ENCODE data around the gene LUC7L. TPM values are rescaled to one million over a fixed set of nuclear protein-coding genes. Genes with fewer than 3 reads are reported as not detected.

Gene LUC7L
- total RNA-seq, 1 experiment from 2014 or later: 137 TPM

DNA sequence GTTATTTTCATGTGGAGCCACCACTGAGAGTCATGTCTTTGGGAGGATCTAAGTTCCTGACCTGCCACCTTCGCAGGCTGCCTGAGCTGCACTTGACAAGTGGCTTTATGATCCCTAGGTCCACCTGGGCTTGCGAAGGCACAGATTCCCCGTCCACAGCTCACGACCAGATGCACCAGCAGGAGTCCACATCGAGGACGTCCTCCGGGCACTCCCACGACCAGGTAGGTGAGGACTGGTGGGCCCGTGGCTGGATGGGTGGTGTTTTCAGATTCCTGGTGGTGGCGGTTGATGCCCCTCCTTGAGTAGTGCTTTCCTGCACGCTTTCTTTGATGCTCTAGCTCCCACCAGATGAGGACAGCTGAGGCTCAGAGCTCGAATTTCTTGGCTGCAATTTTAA is 20.2 kb upstream of the LUC7L start:
- no peak overlapping the region for H3K56ac ChIP-seq (ENCODE audit: insufficient read length, low read depth, low read length)

More for the DNA sequence above, 20.2 kb upstream of the LUC7L start:
- no CpG with 5 or more reads among the region's 12 CpGs for WGBS (ENCODE audit: extremely low coverage, insufficient read length, low lambda C conversion rate)
- Histone ChIP-seq H3K27ac (ENCODE audit: insufficient read length, low read depth, low read length) (no peak overlapping the region), H4K91ac (ENCODE audit: insufficient read length, low read depth, low read length) (no peak overlapping the region), H3K79me1 (ENCODE audit: insufficient read depth, low read depth, low read length, poor library complexity, severe bottlenecking) (no peaks in the 10 kb centered on the region), H3K4me1 (ENCODE audit: insufficient read depth, low read length) (no peaks in the 10 kb centered on the region), H3K18ac (ENCODE audit: insufficient read length, low read depth, low read length) (no peak overlapping the region), H3K14ac (ENCODE audit: insufficient read depth, low read length) (no peak overlapping the region), H3K4ac (ENCODE audit: low read depth, low read length) (no peak overlapping the region), H2BK15ac (ENCODE audit: low read depth, low read length) (no peak overlapping the region), H4K5ac (ENCODE audit: insufficient read length, low read depth, low read length) (no peak overlapping the region), H2BK5ac (ENCODE audit: insufficient read length, low read length) (no peak overlapping the region), H2AFZ (ENCODE audit: low read length) (no peak overlapping the region), H3K4me2 (ENCODE audit: insufficient read depth, insufficient read length, low read length) (no peak overlapping the region), H3K23ac (ENCODE audit: insufficient read length, low read depth, low read length) (no peak overlapping the region), H3T11ph (ENCODE audit: low read length) (no peak overlapping the region), H2BK20ac (ENCODE audit: low read depth, low read length, poor library complexity, severe bottlenecking) (no peak overlapping the region), H2BK12ac (ENCODE audit: insufficient read length, low read depth, low read length) (no peak overlapping the region), H3K79me2 (ENCODE audit: insufficient read depth, low read length) (no peaks in the 10 kb centered on the region), H2AK5ac (ENCODE audit: insufficient read length, low read length) (no peak overlapping the region), H3K9me3 (ENCODE audit: control insufficient read depth, low read depth, low read length) (no peaks in the 10 kb centered on the region), H4K20me1 (ENCODE audit: control insufficient read depth, insufficient read depth, insufficient read length) (no peaks in the 10 kb centered on the region), H3K23me2 (ENCODE audit: insufficient read length, low read depth, low read length, poor library complexity, severe bottlenecking) (no peaks in the 10 kb centered on the region), H3K9ac (ENCODE audit: extremely low read depth, insufficient read length, low read length) (no peak overlapping the region), H3K27me3 (ENCODE audit: insufficient read depth, low read length) (no peaks in the 10 kb centered on the region), H2BK120ac (ENCODE audit: low read depth, low read length, poor library complexity, severe bottlenecking) (no peak overlapping the region), H4K8ac (replicated peaks; ENCODE audit: insufficient read length, low read depth, low read length) (no peak overlapping the region)
- no peaks in the 10 kb centered on the region for H3K4me1 Mint-ChIP-seq
- H3K36me3 Mint-ChIP-seq (ENCODE audit: insufficient read depth in 1 of 3, low read depth in 3 of 3): peaks cover 3 to 30% (median 21%) of the 10 kb centered on the region in 3 experiments; a peak in 5 of 7 replicates
- no peak for DNase-seq
- no peaks in the 10 kb centered on the region for H3K9me3 Mint-ChIP-seq
- no peaks in the 10 kb centered on the region for H3K27me3 Mint-ChIP-seq (ENCODE audit: low read depth)
- no peak overlapping the region for H3K4me3 Mint-ChIP-seq
- no peak overlapping the region for H3K27ac Mint-ChIP-seq
- TF ChIP-seq, protein P1, sequence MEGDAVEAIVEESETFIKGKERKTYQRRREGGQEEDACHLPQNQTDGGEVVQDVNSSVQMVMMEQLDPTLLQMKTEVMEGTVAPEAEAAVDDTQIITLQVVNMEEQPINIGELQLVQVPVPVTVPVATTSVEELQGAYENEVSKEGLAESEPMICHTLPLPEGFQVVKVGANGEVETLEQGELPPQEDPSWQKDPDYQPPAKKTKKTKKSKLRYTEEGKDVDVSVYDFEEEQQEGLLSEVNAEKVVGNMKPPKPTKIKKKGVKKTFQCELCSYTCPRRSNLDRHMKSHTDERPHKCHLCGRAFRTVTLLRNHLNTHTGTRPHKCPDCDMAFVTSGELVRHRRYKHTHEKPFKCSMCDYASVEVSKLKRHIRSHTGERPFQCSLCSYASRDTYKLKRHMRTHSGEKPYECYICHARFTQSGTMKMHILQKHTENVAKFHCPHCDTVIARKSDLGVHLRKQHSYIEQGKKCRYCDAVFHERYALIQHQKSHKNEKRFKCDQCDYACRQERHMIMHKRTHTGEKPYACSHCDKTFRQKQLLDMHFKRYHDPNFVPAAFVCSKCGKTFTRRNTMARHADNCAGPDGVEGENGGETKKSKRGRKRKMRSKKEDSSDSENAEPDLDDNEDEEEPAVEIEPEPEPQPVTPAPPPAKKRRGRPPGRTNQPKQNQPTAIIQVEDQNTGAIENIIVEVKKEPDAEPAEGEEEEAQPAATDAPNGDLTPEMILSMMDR (conservative IDR thresholded peaks at IDR 0.05): no peak
